HCT116 (cell line): Measurements from ENCODE around the gene MOV10L1. TPM values are rescaled to one million over a fixed set of nuclear protein-coding genes. Genes with fewer than 3 reads are reported as not detected.

Experiments used
- ATAC-seq: fragments of 200-7000 bp; cut with Tn5 transposase; 2 replicates; pipeline ENCODE4 v1.9.1; 2020; ENCODE audit warnings: mild to moderate bottlenecking, moderate library complexity
- BruUV-seq: library from RNA; stranded (reverse); fragments of 400-500 nt; replicated peaks from 2 replicates; lab custom pipeline; 2021; lab: Mats Ljungman, UMichigan
- CTCF ChIA-PET: fragments of 300-600 bp; sonication (Branson Sonifier 250); formaldehyde crosslinking; loops from one replicate; lab custom pipeline; 2021; ENCODE audit warnings: antibody characterized with exemption; lab: Charles Lee
- POLR2A ChIA-PET: fragments of 300-600, 350-600 bp; sonication (Branson Sonifier 250); formaldehyde crosslinking; loops from one replicate; lab custom pipeline; 2021; ENCODE audit warnings: antibody characterized with exemption; lab: Charles Lee
- RAD21 ChIA-PET, 2 experiments: fragments of 300-600 bp; sonication (Branson Sonifier 250); formaldehyde crosslinking; loops; one replicate each; lab custom pipeline; 2023; ENCODE audit warnings: low total read pairs in 2 of 2; ENCODE audit not compliant: uncharacterized antibody in 2 of 2, unreplicated experiment in 2 of 2, low non-redundant PET in 1 of 2; lab: Charles Lee
- DNase-seq: peaks from one replicate; pipeline ENCODE4 v3.0.0-alpha.2; 2010; ENCODE audit warnings: low read depth, low spot score
- H2AFZ ChIP-seq: fragments of 200-600 bp; shearing (Covaris generic), sonication (generic); 2 replicates; pipeline ENCODE4 v1.6.1; 2017; ENCODE audit warnings: low read depth, mixed run types, mixed read lengths, antibody characterized with exemption, low read length; ENCODE audit not compliant: poor library complexity, severe bottlenecking
- H3K27ac ChIP-seq: 2 replicates; pipeline ENCODE4 v1.5.1; 2012; ENCODE audit warnings: low read depth, low read length
- H3K27me3 ChIP-seq: fragments of 200-600 bp; sonication (generic); 2 replicates; pipeline ENCODE4 v1.6.1; 2016; ENCODE audit warnings: mixed run types, low read length, mixed read lengths; ENCODE audit not compliant: insufficient read depth
- H3K36me3 ChIP-seq, 2 experiments: fragments of 200-500 bp in 1 of 2; fragments of 200-600 bp in 1 of 2; sonication (Bioruptor generic) in 1 of 2; sonication (generic) in 1 of 2; 2 replicates each; pipeline versions ENCODE4 v1.5.1 to v1.6.1; 2014 to 2016; ENCODE audit warnings: low read length in 2 of 2, inconsistent platforms in 1 of 2, mixed read lengths in 1 of 2, mixed run types in 1 of 2; ENCODE audit not compliant: insufficient read depth in 2 of 2, control insufficient read depth in 1 of 2
- H3K4me1 ChIP-seq, 2 experiments: fragments of 200-600 bp in 1 of 2; sonication (generic) in 1 of 2; 2 replicates each; pipeline versions ENCODE4 v1.5.1 to v1.6.1; 2012 to 2017; ENCODE audit warnings: low read length in 2 of 2, inconsistent platforms in 1 of 2, mild to moderate bottlenecking in 1 of 2, mixed read lengths in 1 of 2, mixed run types in 1 of 2, moderate library complexity in 1 of 2; ENCODE audit not compliant: insufficient read depth in 2 of 2, control insufficient read depth in 1 of 2
- H3K4me2 ChIP-seq: fragments of 200-600 bp; sonication (generic); 2 replicates; pipeline ENCODE4 v1.6.1; 2017; ENCODE audit warnings: mixed run types, low read length, mixed read lengths
- H3K4me3 ChIP-seq, 2 experiments: fragments of 200-600 bp in 1 of 2; sonication (generic) in 1 of 2; replicated peaks in 1 of 2; 2 replicates each; pipeline ENCODE4 v1.5.1; 2011 to 2016; ENCODE audit warnings: low read length in 2 of 2, control low read depth in 1 of 2, low read depth in 1 of 2, mild to moderate bottlenecking in 1 of 2, mixed read lengths in 1 of 2, mixed run types in 1 of 2
- H3K79me2 ChIP-seq: fragments of 200-600 bp; sonication (generic); 2 replicates; pipeline ENCODE4 v1.6.1; 2017; ENCODE audit warnings: mild to moderate bottlenecking, mixed run types, low read length, moderate library complexity, mixed read lengths; ENCODE audit not compliant: insufficient read depth
- H3K9ac ChIP-seq: fragments of 200-600 bp; sonication (generic); 2 replicates; pipeline ENCODE4 v1.6.1; 2016; ENCODE audit warnings: low read length, mixed read lengths
- H3K9me2 ChIP-seq: fragments of 200-600 bp; sonication (generic), shearing (Covaris generic); 2 replicates; pipeline ENCODE4 v1.6.1; 2017; ENCODE audit warnings: mixed run types, mild to moderate bottlenecking, moderate library complexity; ENCODE audit not compliant: insufficient read depth
- H3K9me3 ChIP-seq, 2 experiments: fragments of 200-500 bp in 1 of 2; fragments of 200-600 bp in 1 of 2; sonication (Bioruptor generic) in 1 of 2; sonication (generic) in 1 of 2; 2 replicates each; pipeline ENCODE4 v1.6.1; 2014 to 2017; ENCODE audit warnings: low read length in 2 of 2, mixed read lengths in 2 of 2, inconsistent platforms in 1 of 2, low read depth in 1 of 2, mild to moderate bottlenecking in 1 of 2, mixed run types in 1 of 2, moderate library complexity in 1 of 2; ENCODE audit not compliant: control insufficient read depth in 1 of 2, insufficient read depth in 1 of 2
- H4K20me1 ChIP-seq: fragments of 200-600 bp; sonication (generic), shearing (Covaris generic); 2 replicates; pipeline ENCODE4 v1.6.1; 2017; ENCODE audit warnings: mixed run types, mild to moderate bottlenecking, moderate library complexity; ENCODE audit not compliant: insufficient read depth
- CBX3 ChIP-seq: IDR thresholded peaks from 2 replicates; pipeline ENCODE4 v1.6.1; 2012; ENCODE audit warnings: low read depth
- CTCF ChIP-seq, 3 experiments: fragments of 200-600 bp in 1 of 3; sonication (generic) in 1 of 3; IDR thresholded peaks in 2 of 3; conservative IDR thresholded peaks in 1 of 3; 2 replicates each; pipeline ENCODE4 v1.5.1; 2012 to 2017; ENCODE audit warnings: low read depth in 2 of 3, low read length in 2 of 3, antibody characterized with exemption in 1 of 3, borderline replicate concordance in 1 of 3, control low read depth in 1 of 3, mild to moderate bottlenecking in 1 of 3, mixed read lengths in 1 of 3, mixed run types in 1 of 3, moderate library complexity in 1 of 3; ENCODE audit not compliant: insufficient read depth in 1 of 3
- EZH2phosphoT487 ChIP-seq: fragments of 200-600 bp; IDR thresholded peaks from 2 replicates; pipeline ENCODE4 v1.6.1; 2018; ENCODE audit warnings: antibody characterized with exemption, borderline replicate concordance
- POLR2A ChIP-seq: IDR thresholded peaks from 2 replicates; pipeline ENCODE4 v1.7.0; 2011; ENCODE audit warnings: borderline replicate concordance; ENCODE audit not compliant: insufficient read depth, insufficient read length; ENCODE audit errors: extremely low read depth
- REST ChIP-seq: IDR thresholded peaks from 2 replicates; pipeline ENCODE4 v1.6.1; 2012; ENCODE audit warnings: low read depth
- SIN3A ChIP-seq: IDR thresholded peaks from 2 replicates; pipeline ENCODE4 v1.6.1; 2012; ENCODE audit warnings: low read depth
- SRF ChIP-seq: IDR thresholded peaks from 2 replicates; pipeline ENCODE4 v1.6.1; 2012; ENCODE audit warnings: low read depth
- YY1 ChIP-seq: IDR thresholded peaks from 2 replicates; pipeline ENCODE4 v1.6.1; 2011; ENCODE audit warnings: low read length, low read depth, moderate library complexity, mild to moderate bottlenecking; ENCODE audit not compliant: insufficient replicate concordance; ENCODE audit errors: extremely low read depth
- ZFX ChIP-seq: fragments of 450-650 bp; IDR thresholded peaks from 2 replicates; pipeline ENCODE4 v1.6.1; 2017
- ZNF274 ChIP-seq: fragments of 200-500 bp; sonication (Bioruptor generic); IDR thresholded peaks from 2 replicates; pipeline ENCODE4 v1.6.1; 2014; ENCODE audit warnings: mild to moderate bottlenecking, low read depth, low read length, inconsistent platforms
- intact Hi-C: fragments of 100-400 bp; cut with micrococcal nuclease; formaldehyde crosslinking; loops from 2 replicates; pipeline ENCODE4 v1.10.0; 2022
- total RNA-seq: library from RNA; stranded (reverse); gene quantifications from one replicate; pipeline ENCODE4 v1.2.1, GENCODE V29; 2021; ENCODE audit not compliant: unreplicated experiment

MOV10L1 gene
- total RNA-seq, 1 experiment from 2014 or later = not detected

GRCh38 chr22:50138041-50138440 is 48.2 kb downstream of the MOV10L1 start:
- H3K4me1 ChIP-seq = no peaks in the 10 kb centered on the region
- no peak overlapping the region for H2AFZ ChIP-seq
- no peaks in the 10 kb centered on the region for H3K9me3 ChIP-seq
- no peak overlapping the region for H3K4me3 ChIP-seq
- H3K9ac ChIP-seq = no peak overlapping the region
- H3K4me2 ChIP-seq = no peak overlapping the region
- no peaks in the 10 kb centered on the region for H3K36me3 ChIP-seq
- no peaks in the 10 kb centered on the region for H3K79me2 ChIP-seq
- no peaks in the 10 kb centered on the region for H4K20me1 ChIP-seq
- RAD21 ChIA-PET = no interaction called here
- DNase-seq (no peak), ATAC-seq (no peak)
- TF ChIP-seq CTCF (IDR thresholded peaks at IDR 0.05 in 2 of 3, conservative IDR thresholded peaks at IDR 0.05 in 1 of 3; ENCODE audit: borderline replicate concordance in 1 of 3, insufficient read depth in 1 of 3, low read depth in 2 of 3, low read length in 2 of 3) = no peak
- TF ChIP-seq CBX3 = no peak
- no peak for TF ChIP-seq REST
- TF ChIP-seq YY1 = no peak
- no peak for TF ChIP-seq ZFX
- no peak for TF ChIP-seq SIN3A
- TF ChIP-seq SRF = no peak
- no peak for TF ChIP-seq POLR2A
- no peak for TF ChIP-seq ZNF274
- no peak for TF ChIP-seq EZH2phosphoT487
- H3K9me2 ChIP-seq = no peaks in the 10 kb centered on the region
- no peak overlapping the region for H3K27ac ChIP-seq
- POLR2A ChIA-PET = no interaction called here
- no TSS peak for BruUV-seq
- no peaks in the 10 kb centered on the region for H3K27me3 ChIP-seq
- intact Hi-C loops = no loop called here
- CTCF ChIA-PET = interaction anchor here (0.8 kb wide), 1 partner anchor 11 kb away, joined by 3 read pairs; no protein-coding TSS in a partner anchor
